Liver (tissue), 3 donors: Measurements from ENCODE around the gene PAPOLA.

Source experiments
- FOXA1 ChIP-seq: IDR thresholded peaks from 2 replicates; pipeline ENCODE4 v1.6.1; 2016; ENCODE audit warnings: antibody characterized with exemption
- GABPA ChIP-seq, 2 donors: IDR thresholded peaks in 1 of 2; conservative IDR thresholded peaks in 1 of 2; 2 replicates each; pipeline ENCODE4 v1.6.1; 2016; ENCODE audit warnings: antibody characterized with exemption in 2 of 2, mild to moderate bottlenecking in 1 of 2, moderate library complexity in 1 of 2
- JUND ChIP-seq, 2 donors: IDR thresholded peaks; 2 replicates each; pipeline ENCODE4 v1.6.1; 2016; ENCODE audit warnings: antibody characterized with exemption in 2 of 2
- NR2F2 ChIP-seq: IDR thresholded peaks from 2 replicates; pipeline ENCODE4 v1.6.1; 2016; ENCODE audit warnings: antibody characterized with exemption
- RAD21 ChIP-seq, 2 donors: IDR thresholded peaks; 2 replicates each; pipeline ENCODE4 v1.6.1; 2016; ENCODE audit warnings: antibody characterized with exemption in 2 of 2, mild to moderate bottlenecking in 2 of 2
- RXRA ChIP-seq, 2 donors: IDR thresholded peaks; 2 replicates each; pipeline ENCODE4 v1.6.1; 2017 to 2018; ENCODE audit warnings: antibody characterized with exemption in 2 of 2, mild to moderate bottlenecking in 1 of 2
- SP1 ChIP-seq: IDR thresholded peaks from 2 replicates; pipeline ENCODE4 v1.6.1; 2018; ENCODE audit warnings: antibody characterized with exemption, mild to moderate bottlenecking
- TAF1 ChIP-seq: conservative IDR thresholded peaks from 2 replicates; pipeline ENCODE4 v1.6.1; 2016; ENCODE audit warnings: antibody characterized with exemption, mild to moderate bottlenecking
- YY1 ChIP-seq: IDR thresholded peaks from 2 replicates; pipeline ENCODE4 v1.6.1; 2016; ENCODE audit warnings: antibody characterized with exemption, mild to moderate bottlenecking
- TF ChIP-seq, protein P1 (sequence below): fragments of 150-350 bp; IDR thresholded peaks from 2 replicates; pipeline ENCODE4 v1.5.1; 2017; ENCODE audit warnings: improper control_type of control experiment, low read depth, low read length; ENCODE audit not compliant: missing input control
- TF ChIP-seq, protein P2 (sequence below): IDR thresholded peaks from 2 replicates; pipeline ENCODE4 v1.6.1; 2016; ENCODE audit warnings: antibody characterized with exemption, mild to moderate bottlenecking
- TF ChIP-seq, protein P3 (sequence below): IDR thresholded peaks from 2 replicates; pipeline ENCODE4 v1.6.1; 2016; ENCODE audit warnings: antibody characterized with exemption
- TF ChIP-seq, protein P4 (sequence below): IDR thresholded peaks from 2 replicates; pipeline ENCODE4 v1.6.1; 2016; ENCODE audit warnings: antibody characterized with exemption
- TF ChIP-seq, protein P5 (sequence below): IDR thresholded peaks from 2 replicates; pipeline ENCODE4 v1.6.1; 2016; ENCODE audit warnings: antibody characterized with exemption
- donor health status: healthy.
- donor health status: healthy.

DNA sequence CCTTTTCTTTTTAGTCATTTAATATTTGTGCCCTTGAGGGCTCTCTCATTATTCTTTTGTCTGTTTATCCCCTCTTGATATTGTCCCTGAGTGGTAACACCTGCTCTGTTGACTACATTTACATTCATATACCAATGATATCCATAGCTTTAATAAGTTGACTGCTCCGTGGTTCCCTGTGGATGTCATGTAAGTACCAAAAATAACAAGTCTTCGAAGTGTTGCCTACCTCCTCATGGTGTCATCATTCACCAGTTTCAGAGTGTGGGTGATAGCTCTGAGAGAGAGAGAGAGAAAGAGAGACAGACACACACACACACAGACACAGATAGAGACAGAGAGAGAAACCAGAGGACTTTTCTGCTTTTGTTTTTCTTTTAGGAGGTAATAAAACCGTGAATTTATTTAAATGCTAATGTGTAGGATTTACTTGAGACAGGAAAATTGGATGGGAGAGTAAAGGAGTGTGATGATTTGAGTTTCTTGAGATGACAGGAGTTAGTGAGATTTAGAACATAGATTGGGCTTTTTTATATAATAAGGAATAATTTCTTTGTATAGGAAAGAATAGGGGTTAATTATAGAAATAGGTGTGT, 52.2 kb downstream of the PAPOLA start:
- no peak for TF ChIP-seq RAD21 (IDR thresholded peaks at IDR 0.05)
- TF ChIP-seq, protein P1, sequence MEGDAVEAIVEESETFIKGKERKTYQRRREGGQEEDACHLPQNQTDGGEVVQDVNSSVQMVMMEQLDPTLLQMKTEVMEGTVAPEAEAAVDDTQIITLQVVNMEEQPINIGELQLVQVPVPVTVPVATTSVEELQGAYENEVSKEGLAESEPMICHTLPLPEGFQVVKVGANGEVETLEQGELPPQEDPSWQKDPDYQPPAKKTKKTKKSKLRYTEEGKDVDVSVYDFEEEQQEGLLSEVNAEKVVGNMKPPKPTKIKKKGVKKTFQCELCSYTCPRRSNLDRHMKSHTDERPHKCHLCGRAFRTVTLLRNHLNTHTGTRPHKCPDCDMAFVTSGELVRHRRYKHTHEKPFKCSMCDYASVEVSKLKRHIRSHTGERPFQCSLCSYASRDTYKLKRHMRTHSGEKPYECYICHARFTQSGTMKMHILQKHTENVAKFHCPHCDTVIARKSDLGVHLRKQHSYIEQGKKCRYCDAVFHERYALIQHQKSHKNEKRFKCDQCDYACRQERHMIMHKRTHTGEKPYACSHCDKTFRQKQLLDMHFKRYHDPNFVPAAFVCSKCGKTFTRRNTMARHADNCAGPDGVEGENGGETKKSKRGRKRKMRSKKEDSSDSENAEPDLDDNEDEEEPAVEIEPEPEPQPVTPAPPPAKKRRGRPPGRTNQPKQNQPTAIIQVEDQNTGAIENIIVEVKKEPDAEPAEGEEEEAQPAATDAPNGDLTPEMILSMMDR, result no peak
- TF ChIP-seq, protein P2, sequence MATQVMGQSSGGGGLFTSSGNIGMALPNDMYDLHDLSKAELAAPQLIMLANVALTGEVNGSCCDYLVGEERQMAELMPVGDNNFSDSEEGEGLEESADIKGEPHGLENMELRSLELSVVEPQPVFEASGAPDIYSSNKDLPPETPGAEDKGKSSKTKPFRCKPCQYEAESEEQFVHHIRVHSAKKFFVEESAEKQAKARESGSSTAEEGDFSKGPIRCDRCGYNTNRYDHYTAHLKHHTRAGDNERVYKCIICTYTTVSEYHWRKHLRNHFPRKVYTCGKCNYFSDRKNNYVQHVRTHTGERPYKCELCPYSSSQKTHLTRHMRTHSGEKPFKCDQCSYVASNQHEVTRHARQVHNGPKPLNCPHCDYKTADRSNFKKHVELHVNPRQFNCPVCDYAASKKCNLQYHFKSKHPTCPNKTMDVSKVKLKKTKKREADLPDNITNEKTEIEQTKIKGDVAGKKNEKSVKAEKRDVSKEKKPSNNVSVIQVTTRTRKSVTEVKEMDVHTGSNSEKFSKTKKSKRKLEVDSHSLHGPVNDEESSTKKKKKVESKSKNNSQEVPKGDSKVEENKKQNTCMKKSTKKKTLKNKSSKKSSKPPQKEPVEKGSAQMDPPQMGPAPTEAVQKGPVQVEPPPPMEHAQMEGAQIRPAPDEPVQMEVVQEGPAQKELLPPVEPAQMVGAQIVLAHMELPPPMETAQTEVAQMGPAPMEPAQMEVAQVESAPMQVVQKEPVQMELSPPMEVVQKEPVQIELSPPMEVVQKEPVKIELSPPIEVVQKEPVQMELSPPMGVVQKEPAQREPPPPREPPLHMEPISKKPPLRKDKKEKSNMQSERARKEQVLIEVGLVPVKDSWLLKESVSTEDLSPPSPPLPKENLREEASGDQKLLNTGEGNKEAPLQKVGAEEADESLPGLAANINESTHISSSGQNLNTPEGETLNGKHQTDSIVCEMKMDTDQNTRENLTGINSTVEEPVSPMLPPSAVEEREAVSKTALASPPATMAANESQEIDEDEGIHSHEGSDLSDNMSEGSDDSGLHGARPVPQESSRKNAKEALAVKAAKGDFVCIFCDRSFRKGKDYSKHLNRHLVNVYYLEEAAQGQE, result no peak
- no peak for TF ChIP-seq TAF1
- TF ChIP-seq YY1, result no peak
- no peak for TF ChIP-seq FOXA1
- TF ChIP-seq, protein P3, sequence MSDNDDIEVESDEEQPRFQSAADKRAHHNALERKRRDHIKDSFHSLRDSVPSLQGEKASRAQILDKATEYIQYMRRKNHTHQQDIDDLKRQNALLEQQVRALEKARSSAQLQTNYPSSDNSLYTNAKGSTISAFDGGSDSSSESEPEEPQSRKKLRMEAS, result no peak
- TF ChIP-seq SP1, result no peak
- TF ChIP-seq NR2F2, result no peak
- no peak for TF ChIP-seq GABPA (IDR thresholded peaks at IDR 0.05 in 1 of 2, conservative IDR thresholded peaks at IDR 0.05 in 1 of 2)
- TF ChIP-seq, protein P4, sequence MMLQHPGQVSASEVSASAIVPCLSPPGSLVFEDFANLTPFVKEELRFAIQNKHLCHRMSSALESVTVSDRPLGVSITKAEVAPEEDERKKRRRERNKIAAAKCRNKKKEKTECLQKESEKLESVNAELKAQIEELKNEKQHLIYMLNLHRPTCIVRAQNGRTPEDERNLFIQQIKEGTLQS, result no peak
- TF ChIP-seq, protein P5, sequence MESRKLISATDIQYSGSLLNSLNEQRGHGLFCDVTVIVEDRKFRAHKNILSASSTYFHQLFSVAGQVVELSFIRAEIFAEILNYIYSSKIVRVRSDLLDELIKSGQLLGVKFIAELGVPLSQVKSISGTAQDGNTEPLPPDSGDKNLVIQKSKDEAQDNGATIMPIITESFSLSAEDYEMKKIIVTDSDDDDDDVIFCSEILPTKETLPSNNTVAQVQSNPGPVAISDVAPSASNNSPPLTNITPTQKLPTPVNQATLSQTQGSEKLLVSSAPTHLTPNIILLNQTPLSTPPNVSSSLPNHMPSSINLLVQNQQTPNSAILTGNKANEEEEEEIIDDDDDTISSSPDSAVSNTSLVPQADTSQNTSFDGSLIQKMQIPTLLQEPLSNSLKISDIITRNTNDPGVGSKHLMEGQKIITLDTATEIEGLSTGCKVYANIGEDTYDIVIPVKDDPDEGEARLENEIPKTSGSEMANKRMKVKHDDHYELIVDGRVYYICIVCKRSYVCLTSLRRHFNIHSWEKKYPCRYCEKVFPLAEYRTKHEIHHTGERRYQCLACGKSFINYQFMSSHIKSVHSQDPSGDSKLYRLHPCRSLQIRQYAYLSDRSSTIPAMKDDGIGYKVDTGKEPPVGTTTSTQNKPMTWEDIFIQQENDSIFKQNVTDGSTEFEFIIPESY, result no peak
- no peak for TF ChIP-seq JUND (IDR thresholded peaks at IDR 0.05)
- no peak for TF ChIP-seq RXRA (IDR thresholded peaks at IDR 0.05)
